Upper lobe of right lung (tissue), 1 donor: ENCODE data around the gene CDC42BPA. TPM values are rescaled to one million over a fixed set of nuclear protein-coding genes. Genes with fewer than 3 reads are reported as not detected.

ENCODE experiments used
- ATAC-seq: fragments of 200-7000 bp; cut with Tn5 transposase; one replicate; pipeline ENCODE4 v1.9.1; 2020; ENCODE audit warnings: mild to moderate bottlenecking, moderate library complexity
- DNase-seq: peaks from one replicate; pipeline ENCODE4 v3.0.0-alpha.2; 2020
- H3K27ac ChIP-seq: fragments of 200-600 bp; one replicate; pipeline ENCODE4 v1.8.0; 2022
- H3K27me3 ChIP-seq: fragments of 200-600 bp; one replicate; pipeline ENCODE4 v1.8.0; 2022; ENCODE audit warnings: mild to moderate bottlenecking
- H3K36me3 ChIP-seq: fragments of 200-600 bp; one replicate; pipeline ENCODE4 v1.8.0; 2022
- H3K4me1 ChIP-seq: fragments of 200-600 bp; one replicate; pipeline ENCODE4 v1.8.0; 2022
- H3K4me3 ChIP-seq: fragments of 200-600 bp; one replicate; pipeline ENCODE4 v1.8.0; 2022; ENCODE audit warnings: mild to moderate bottlenecking
- H3K9me3 ChIP-seq: fragments of 200-600 bp; one replicate; pipeline ENCODE4 v1.8.0; 2022
- CTCF ChIP-seq: fragments of 200-600 bp; IDR thresholded peaks from one replicate; pipeline ENCODE4 v1.8.0; 2022; ENCODE audit warnings: antibody characterized with exemption
- intact Hi-C: fragments of 100-400 bp; cut with DNase I; formaldehyde crosslinking; loops from one replicate; pipeline ENCODE4 v1.11.0; 2022
- total RNA-seq: library from RNA; stranded (reverse); fragmentation: NEBNext Ultra II Directional; extraction: Animal tissue kit (Norgen Biotek cat#: 25700); gene quantifications from one replicate; pipeline ENCODE4 v1.2.1, GENCODE V29; 2021
- donor health status: DM: no; HTN: yes; CAD: no; lungs with severe emphysema.

CDC42BPA gene
- total RNA-seq, 1 donor from 2014 or later = 41.8 TPM

GRCh38 chr1:226962421-226963391 is 355.6 kb downstream of the CDC42BPA start:
- intact Hi-C loops = no loop called here
- H3K4me1 ChIP-seq = peaks cover 3% of the 10 kb centered on the region
- peaks cover 19% of the 10 kb centered on the region for H3K36me3 ChIP-seq
- H3K27me3 ChIP-seq = no peaks in the 10 kb centered on the region
- ATAC-seq (no peak), DNase-seq (no peak)
- H3K9me3 ChIP-seq = no peaks in the 10 kb centered on the region
- TF ChIP-seq CTCF = no peak
- H3K27ac ChIP-seq = no peak overlapping the region
- no peak overlapping the region for H3K4me3 ChIP-seq

- Histone ChIP-seq H3K27ac (no peak overlapping the region), H3K36me3 (peaks cover 14% of the 10 kb centered on the region), H3K27me3 (no peaks in the 10 kb centered on the region), H3K4me3 (no peak overlapping the region), H3K4me1 (peaks cover 3% of the 10 kb centered on the region), H3K9me3 (no peaks in the 10 kb centered on the region)
- DNase-seq (no peak), ATAC-seq (no peak)
- intact Hi-C loops = no loop called here
- no peak for TF ChIP-seq CTCF
Measured at GRCh38 chr1:226960944-226961765, 357.1 kb downstream of the CDC42BPA start.

- peaks cover 3% of the 10 kb centered on the region for H3K4me1 ChIP-seq
- H3K9me3 ChIP-seq = no peaks in the 10 kb centered on the region
- no peaks in the 10 kb centered on the region for H3K27me3 ChIP-seq
- TF ChIP-seq CTCF = no peak
- H3K4me3 ChIP-seq = no peak overlapping the region
- intact Hi-C loops = no loop called here
- DNase-seq = no peak
- H3K36me3 ChIP-seq = peaks cover 5% of the 10 kb centered on the region
- ATAC-seq = peak; percentile 13
- H3K27ac ChIP-seq = no peak overlapping the region
Measured at GRCh38 chr1:226960256-226960655, 358.0 kb downstream of the CDC42BPA start.

GRCh38 chr1:226958300-226958699 is 360.0 kb downstream of the CDC42BPA start:
- ATAC-seq (no peak), DNase-seq (no peak)
- intact Hi-C loops = no loop called here
- H3K9me3 ChIP-seq = no peaks in the 10 kb centered on the region
- H3K4me3 ChIP-seq = no peak overlapping the region
- no peaks in the 10 kb centered on the region for H3K36me3 ChIP-seq
- TF ChIP-seq CTCF = no peak
- H3K4me1 ChIP-seq = peaks cover 3% of the 10 kb centered on the region
- no peaks in the 10 kb centered on the region for H3K27me3 ChIP-seq
- no peak overlapping the region for H3K27ac ChIP-seq

- no peak for TF ChIP-seq CTCF
- ATAC-seq = no peak
- H3K4me3 ChIP-seq = no peak overlapping the region
- H3K27me3 ChIP-seq = no peaks in the 10 kb centered on the region
- no peaks in the 10 kb centered on the region for H3K9me3 ChIP-seq
- H3K27ac ChIP-seq = no peak overlapping the region
- H3K4me1 ChIP-seq = peaks cover 3% of the 10 kb centered on the region
- no peaks in the 10 kb centered on the region for H3K36me3 ChIP-seq
- intact Hi-C loops = no loop called here
- no peak for DNase-seq
Measured at GRCh38 chr1:226957714-226958113, 360.6 kb downstream of the CDC42BPA start.
